ENCODE results near the gene PIGN. TPM values are rescaled to one million over a fixed set of nuclear protein-coding genes. Genes with fewer than 3 reads are reported as not detected.

The PIGN gene
- total RNA-seq, 1 experiment from 2014 or later, result 30.9 TPM

DNA sequence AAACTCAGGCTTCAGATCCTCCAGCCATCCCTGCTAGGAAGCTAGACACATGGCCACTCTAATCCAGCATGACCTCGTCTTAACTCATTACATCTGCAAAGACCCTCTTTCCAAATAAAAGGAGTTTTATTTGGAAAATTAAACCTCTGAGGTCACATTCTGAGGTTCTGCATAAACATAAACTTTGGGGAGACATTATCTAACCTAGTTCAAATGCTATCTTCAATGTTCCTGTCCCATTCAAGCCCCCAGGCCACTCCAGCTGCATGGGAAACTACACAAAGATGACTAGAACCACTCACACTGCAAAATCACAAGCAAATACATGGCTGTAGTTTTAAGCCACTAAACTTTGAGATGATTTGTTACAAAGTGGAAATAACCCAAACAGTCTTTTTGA, 195.0 kb downstream of the PIGN start:
- Mint-ChIP-seq H3K4me3 (no peak overlapping the region), H3K4me1 (peaks cover 4 to 9% of the 10 kb centered on the region in 2 experiments), H3K27me3 (ENCODE audit: low read depth) (no peaks in the 10 kb centered on the region), H3K27ac (peak overlapping the region in 1 of 3 experiments; percentile 17; a peak in 1 of 7 replicates), H3K36me3 (ENCODE audit: insufficient read depth in 1 of 3, low read depth in 3 of 3) (no peaks in the 10 kb centered on the region), H3K9me3 (no peaks in the 10 kb centered on the region)
- Histone ChIP-seq H4K5ac (ENCODE audit: insufficient read length, low read depth, low read length) (no peak overlapping the region), H2BK5ac (ENCODE audit: insufficient read length, low read length) (no peak overlapping the region), H2BK20ac (ENCODE audit: low read depth, low read length, poor library complexity, severe bottlenecking) (no peak overlapping the region), H4K8ac (replicated peaks; ENCODE audit: insufficient read length, low read depth, low read length) (no peak overlapping the region), H3K9me3 (ENCODE audit: control insufficient read depth, low read depth, low read length) (no peaks in the 10 kb centered on the region), H3K56ac (ENCODE audit: insufficient read length, low read depth, low read length) (no peak overlapping the region), H3K27me3 (ENCODE audit: insufficient read depth, low read length) (no peaks in the 10 kb centered on the region), H3K4me2 (ENCODE audit: insufficient read depth, insufficient read length, low read length) (no peak overlapping the region), H2AFZ (ENCODE audit: low read length) (no peak overlapping the region), H3K4ac (ENCODE audit: low read depth, low read length) (no peak overlapping the region), H3K79me2 (ENCODE audit: insufficient read depth, low read length) (no peaks in the 10 kb centered on the region), H2BK12ac (ENCODE audit: insufficient read length, low read depth, low read length) (no peak overlapping the region), H2BK120ac (ENCODE audit: low read depth, low read length, poor library complexity, severe bottlenecking) (no peak overlapping the region), H4K20me1 (ENCODE audit: control insufficient read depth, insufficient read depth, insufficient read length) (no peaks in the 10 kb centered on the region), H3K18ac (ENCODE audit: insufficient read length, low read depth, low read length) (no peak overlapping the region), H3K14ac (ENCODE audit: insufficient read depth, low read length) (no peak overlapping the region), H3K79me1 (ENCODE audit: insufficient read depth, low read depth, low read length, poor library complexity, severe bottlenecking) (no peaks in the 10 kb centered on the region), H2BK15ac (ENCODE audit: low read depth, low read length) (no peak overlapping the region), H3K23me2 (ENCODE audit: insufficient read length, low read depth, low read length, poor library complexity, severe bottlenecking) (no peaks in the 10 kb centered on the region), H3K9ac (ENCODE audit: extremely low read depth, insufficient read length, low read length) (no peak overlapping the region), H3K27ac (ENCODE audit: insufficient read length, low read depth, low read length) (no peak overlapping the region), H2AK5ac (ENCODE audit: insufficient read length, low read length) (no peak overlapping the region), H3K23ac (ENCODE audit: insufficient read length, low read depth, low read length) (no peak overlapping the region), H3K4me1 (ENCODE audit: insufficient read depth, low read length) (no peaks in the 10 kb centered on the region), H3T11ph (ENCODE audit: low read length) (no peak overlapping the region), H4K91ac (ENCODE audit: insufficient read length, low read depth, low read length) (no peak overlapping the region)
- no peak for DNase-seq
- TF ChIP-seq, protein P1, sequence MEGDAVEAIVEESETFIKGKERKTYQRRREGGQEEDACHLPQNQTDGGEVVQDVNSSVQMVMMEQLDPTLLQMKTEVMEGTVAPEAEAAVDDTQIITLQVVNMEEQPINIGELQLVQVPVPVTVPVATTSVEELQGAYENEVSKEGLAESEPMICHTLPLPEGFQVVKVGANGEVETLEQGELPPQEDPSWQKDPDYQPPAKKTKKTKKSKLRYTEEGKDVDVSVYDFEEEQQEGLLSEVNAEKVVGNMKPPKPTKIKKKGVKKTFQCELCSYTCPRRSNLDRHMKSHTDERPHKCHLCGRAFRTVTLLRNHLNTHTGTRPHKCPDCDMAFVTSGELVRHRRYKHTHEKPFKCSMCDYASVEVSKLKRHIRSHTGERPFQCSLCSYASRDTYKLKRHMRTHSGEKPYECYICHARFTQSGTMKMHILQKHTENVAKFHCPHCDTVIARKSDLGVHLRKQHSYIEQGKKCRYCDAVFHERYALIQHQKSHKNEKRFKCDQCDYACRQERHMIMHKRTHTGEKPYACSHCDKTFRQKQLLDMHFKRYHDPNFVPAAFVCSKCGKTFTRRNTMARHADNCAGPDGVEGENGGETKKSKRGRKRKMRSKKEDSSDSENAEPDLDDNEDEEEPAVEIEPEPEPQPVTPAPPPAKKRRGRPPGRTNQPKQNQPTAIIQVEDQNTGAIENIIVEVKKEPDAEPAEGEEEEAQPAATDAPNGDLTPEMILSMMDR (conservative IDR thresholded peaks at IDR 0.05), result no peak
- WGBS (ENCODE audit: extremely low coverage, insufficient read length, low lambda C conversion rate), result no CpG with 5 or more reads among the region's 1 CpG

All from H9 (cell line).